Muscle layer of duodenum (tissue), 2 donors: Measurements from ENCODE around the gene CAD.
"Not testable (repeated sequence)": the region's sequence is repeated elsewhere in the genome, so short reads cannot be mapped to it uniquely, and the experiment has no call there.

Source experiments
- H3K27ac ChIP-seq: one replicate; pipeline ENCODE4 v1.7.0; 2013; ENCODE audit warnings: mild to moderate bottlenecking, low read length
- H3K27me3 ChIP-seq: one replicate; pipeline ENCODE4 v1.7.0; 2013; ENCODE audit warnings: low read depth, mild to moderate bottlenecking, control low read depth, low read length
- H3K36me3 ChIP-seq, 2 donors: one replicate each; pipeline ENCODE4 v1.7.0; 2013; ENCODE audit warnings: low read length in 2 of 2, control low read depth in 1 of 2, mild to moderate bottlenecking in 1 of 2; ENCODE audit not compliant: insufficient read depth in 2 of 2, control insufficient read depth in 1 of 2
- H3K4me1 ChIP-seq, 2 donors: one replicate each; pipeline ENCODE4 v1.7.0; 2013; ENCODE audit warnings: low read length in 2 of 2, mild to moderate bottlenecking in 2 of 2, control low read depth in 1 of 2, moderate library complexity in 1 of 2; ENCODE audit not compliant: insufficient read depth in 2 of 2, control insufficient read depth in 1 of 2
- H3K4me3 ChIP-seq, 2 donors: one replicate each; pipeline ENCODE4 v1.7.0; 2013; ENCODE audit warnings: low read length in 2 of 2, low read depth in 1 of 2, mild to moderate bottlenecking in 1 of 2
- H3K9me3 ChIP-seq, 2 donors: one replicate each; pipeline ENCODE4 v1.7.0; 2013; ENCODE audit warnings: low read length in 2 of 2, control low read depth in 1 of 2, mild to moderate bottlenecking in 1 of 2; ENCODE audit not compliant: control insufficient read depth in 1 of 2
- donor health status: healthy.

Gene CAD

GRCh38 chr2:27217173-27218121, at the start of gene CAD:
TSS of gene CAD (plus strand) at chr2:27217369. CDS start at chr2:27217552, 183 bp downstream.
- H3K27me3 ChIP-seq, result no peaks in the 10 kb centered on the region
- peaks cover 16 to 21% of the 10 kb centered on the region in 2 donors for H3K4me1 ChIP-seq
- no peaks in the 10 kb centered on the region for H3K9me3 ChIP-seq
- H3K36me3 ChIP-seq, result peaks cover 15 to 23% of the 10 kb centered on the region in 2 donors
- H3K4me3 ChIP-seq, result peak within 1 kb of the TSS; percentile 65 to 76
- peak within 1 kb of the TSS; percentile 44 for H3K27ac ChIP-seq

GRCh38 chr2:27170581-27171337, 46.4 kb upstream of the CAD start:
- Histone ChIP-seq H3K4me1 (peaks cover 0 to 3% of the 10 kb centered on the region in 2 donors), H3K4me3 (no peak overlapping the region), H3K36me3 (no peaks in the 10 kb centered on the region), H3K27ac (no peak overlapping the region), H3K27me3 (no peaks in the 10 kb centered on the region), H3K9me3 (no peaks in the 10 kb centered on the region)

GRCh38 chr2:27171351-27171848, 45.8 kb upstream of the CAD start:
- no peaks in the 10 kb centered on the region for H3K36me3 ChIP-seq
- H3K27ac ChIP-seq, result no peak overlapping the region
- H3K9me3 ChIP-seq, result no peaks in the 10 kb centered on the region
- H3K27me3 ChIP-seq, result no peaks in the 10 kb centered on the region
- peaks cover 0 to 3% of the 10 kb centered on the region in 2 donors for H3K4me1 ChIP-seq
- H3K4me3 ChIP-seq, result no peak overlapping the region

GRCh38 chr2:27174638-27175037, 42.5 kb upstream of the CAD start:
- Histone ChIP-seq H3K27ac (no peak overlapping the region), H3K27me3 (no peaks in the 10 kb centered on the region), H3K4me1 (peaks cover 0 to 3% of the 10 kb centered on the region in 2 donors), H3K9me3 (no peaks in the 10 kb centered on the region), H3K36me3 (no peaks in the 10 kb centered on the region), H3K4me3 (no peak overlapping the region)

GRCh38 chr2:27175330-27175729, 41.8 kb upstream of the CAD start:
- H3K27ac ChIP-seq, result no peak overlapping the region
- H3K36me3 ChIP-seq, result no peaks in the 10 kb centered on the region
- H3K9me3 ChIP-seq, result no peaks in the 10 kb centered on the region
- H3K4me1 ChIP-seq, result no peaks in the 10 kb centered on the region
- H3K27me3 ChIP-seq, result no peaks in the 10 kb centered on the region
- H3K4me3 ChIP-seq, result no peak overlapping the region

- H3K4me3 ChIP-seq, H3K27me3 ChIP-seq, H3K9me3 ChIP-seq, H3K36me3 ChIP-seq, H3K4me1 ChIP-seq, H3K27ac ChIP-seq: not testable (repeated sequence)
These were observed 41.4 kb upstream of the CAD start for GRCh38 chr2:27175781-27176180.

GRCh38 chr2:27177441-27178351, 39.5 kb upstream of the CAD start:
- Histone ChIP-seq H3K36me3 (peaks cover 0 to 6% of the 10 kb centered on the region in 2 donors), H3K4me1 (no peaks in the 10 kb centered on the region), H3K9me3 (no peaks in the 10 kb centered on the region), H3K27me3 (no peaks in the 10 kb centered on the region), H3K4me3 (no peak overlapping the region), H3K27ac (no peak overlapping the region)

- Histone ChIP-seq H3K27ac (no peak overlapping the region), H3K4me1 (no peaks in the 10 kb centered on the region), H3K4me3 (no peak overlapping the region), H3K9me3 (no peaks in the 10 kb centered on the region), H3K36me3 (peaks cover 0 to 6% of the 10 kb centered on the region in 2 donors), H3K27me3 (no peaks in the 10 kb centered on the region)
These were observed 38.7 kb upstream of the CAD start for GRCh38 chr2:27178469-27178868.

- Histone ChIP-seq H3K27ac (no peak overlapping the region), H3K36me3 (peaks cover 0 to 6% of the 10 kb centered on the region in 2 donors), H3K4me3 (no peak overlapping the region), H3K4me1 (no peaks in the 10 kb centered on the region), H3K27me3 (no peaks in the 10 kb centered on the region), H3K9me3 (no peaks in the 10 kb centered on the region)
These were observed 37.7 kb upstream of the CAD start for GRCh38 chr2:27179344-27180000.

GRCh38 chr2:27182346-27182745, 34.8 kb upstream of the CAD start:
- Histone ChIP-seq H3K4me3 (no peak overlapping the region), H3K9me3 (no peaks in the 10 kb centered on the region), H3K27me3 (no peaks in the 10 kb centered on the region), H3K4me1 (no peaks in the 10 kb centered on the region), H3K27ac (no peak overlapping the region), H3K36me3 (peaks cover 0 to 9% of the 10 kb centered on the region in 2 donors)
